Right lobe of liver (tissue), 4 donors: ENCODE results near the gene CLPTM1.

ENCODE experiments used
- CTCF ChIP-seq, 4 donors: fragments of 200-600 bp in 3 of 4; fragments of 450-650 bp in 1 of 4; IDR thresholded peaks; one replicate each; pipeline versions ENCODE4 v1.5.1 to v1.8.0; 2016 to 2022; ENCODE audit warnings: antibody characterized with exemption in 4 of 4, mild to moderate bottlenecking in 2 of 4
- POLR2A ChIP-seq: fragments of 450-650 bp; IDR thresholded peaks from one replicate; pipeline ENCODE4 v1.6.1; 2017; ENCODE audit warnings: antibody characterized with exemption, mild to moderate bottlenecking
- donor health status: DM: no; HTN: no; CAD: no.
- donor health status: DM: no; HTN: no; CAD: no.
- donor health status: DM: no; HTN: yes; CAD: no.

- no peak for TF ChIP-seq CTCF (IDR thresholded peaks at IDR 0.05)
- no peak for TF ChIP-seq POLR2A
Observed at GRCh38 chr19:45020071-45020470, 64.9 kb downstream of the CLPTM1 start.
